BE2C (cell line): ENCODE measurements around the gene HHATL.

Experiments used
- DNase-seq: peaks from one replicate; pipeline ENCODE4 v3.0.0-alpha.2; 2020
- H3K27me3 ChIP-seq: fragments of 250-450 bp; sonication (Bioruptor Pico); 2 replicates; pipeline ENCODE4 v1.5.1; 2020; ENCODE audit warnings: mild to moderate bottlenecking
- H3K36me3 ChIP-seq: fragments of 250-450 bp; sonication (Bioruptor Pico); 2 replicates; pipeline ENCODE4 v1.5.1; 2020; ENCODE audit warnings: mild to moderate bottlenecking
- H3K4me1 ChIP-seq: fragments of 250-450 bp; sonication (Bioruptor Pico); 2 replicates; pipeline ENCODE4 v1.5.1; 2020
- H3K4me3 ChIP-seq: 2 replicates; pipeline ENCODE4 v1.5.1; 2011; ENCODE audit warnings: low read depth, low read length
- H3K9me3 ChIP-seq: fragments of 250-450 bp; sonication (Bioruptor Pico); 2 replicates; pipeline ENCODE4 v1.5.1; 2020
- TF ChIP-seq, protein P1 (sequence below): IDR thresholded peaks from 2 replicates; pipeline ENCODE4 v1.5.1; 2012; ENCODE audit warnings: mild to moderate bottlenecking, low read depth, low read length

The HHATL gene

DNA sequence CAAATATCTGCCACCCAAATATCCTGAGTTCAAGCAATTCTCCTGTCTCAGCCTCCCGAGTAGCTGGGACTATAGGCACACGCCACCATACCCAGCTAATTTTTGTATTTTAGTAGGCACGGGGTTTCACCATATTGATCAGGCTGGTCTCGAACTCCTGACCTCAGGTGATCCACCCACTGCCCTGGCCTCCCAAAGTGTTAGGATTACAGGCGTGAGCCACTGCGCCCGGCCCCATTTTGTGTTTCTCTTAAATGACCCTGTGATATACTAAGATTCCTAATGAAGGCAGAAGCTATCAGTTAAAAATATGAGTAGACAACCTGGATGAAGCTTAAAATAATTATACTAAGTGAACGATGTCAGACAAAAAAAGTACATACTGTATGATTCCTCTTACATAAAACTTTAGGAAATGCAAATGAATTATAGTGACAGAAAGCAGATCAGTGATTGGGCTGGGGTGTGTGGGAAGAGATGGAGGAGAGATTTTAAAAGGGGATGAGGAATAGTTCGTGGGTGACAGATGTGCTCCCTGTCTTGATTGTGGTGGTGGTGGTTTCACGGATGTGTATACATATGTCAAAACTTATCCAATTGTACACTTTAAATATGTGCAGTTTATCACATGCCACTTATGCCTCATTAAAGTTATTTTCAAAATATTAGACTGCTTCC lies 21.1 kb downstream of the HHATL start:
- H3K27me3 ChIP-seq = no peaks in the 10 kb centered on the region
- H3K4me1 ChIP-seq = no peaks in the 10 kb centered on the region
- H3K36me3 ChIP-seq = no peaks in the 10 kb centered on the region
- no peak for DNase-seq
- H3K9me3 ChIP-seq = no peaks in the 10 kb centered on the region
- no peak overlapping the region for H3K4me3 ChIP-seq
- TF ChIP-seq, protein P1, sequence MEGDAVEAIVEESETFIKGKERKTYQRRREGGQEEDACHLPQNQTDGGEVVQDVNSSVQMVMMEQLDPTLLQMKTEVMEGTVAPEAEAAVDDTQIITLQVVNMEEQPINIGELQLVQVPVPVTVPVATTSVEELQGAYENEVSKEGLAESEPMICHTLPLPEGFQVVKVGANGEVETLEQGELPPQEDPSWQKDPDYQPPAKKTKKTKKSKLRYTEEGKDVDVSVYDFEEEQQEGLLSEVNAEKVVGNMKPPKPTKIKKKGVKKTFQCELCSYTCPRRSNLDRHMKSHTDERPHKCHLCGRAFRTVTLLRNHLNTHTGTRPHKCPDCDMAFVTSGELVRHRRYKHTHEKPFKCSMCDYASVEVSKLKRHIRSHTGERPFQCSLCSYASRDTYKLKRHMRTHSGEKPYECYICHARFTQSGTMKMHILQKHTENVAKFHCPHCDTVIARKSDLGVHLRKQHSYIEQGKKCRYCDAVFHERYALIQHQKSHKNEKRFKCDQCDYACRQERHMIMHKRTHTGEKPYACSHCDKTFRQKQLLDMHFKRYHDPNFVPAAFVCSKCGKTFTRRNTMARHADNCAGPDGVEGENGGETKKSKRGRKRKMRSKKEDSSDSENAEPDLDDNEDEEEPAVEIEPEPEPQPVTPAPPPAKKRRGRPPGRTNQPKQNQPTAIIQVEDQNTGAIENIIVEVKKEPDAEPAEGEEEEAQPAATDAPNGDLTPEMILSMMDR = no peak

- Histone ChIP-seq H3K9me3 (no peaks in the 10 kb centered on the region), H3K4me1 (no peaks in the 10 kb centered on the region), H3K27me3 (no peaks in the 10 kb centered on the region), H3K36me3 (no peaks in the 10 kb centered on the region), H3K4me3 (no peak overlapping the region)
- no peak for DNase-seq
- TF ChIP-seq, protein P1 = no peak
Measured at GRCh38 chr3:42680806-42681205, 21.8 kb downstream of the HHATL start.

GRCh38 chr3:42680271-42680670 lies 22.3 kb downstream of the HHATL start:
- Histone ChIP-seq H3K4me1 (no peaks in the 10 kb centered on the region), H3K36me3 (no peaks in the 10 kb centered on the region), H3K4me3 (no peak overlapping the region), H3K9me3 (no peaks in the 10 kb centered on the region), H3K27me3 (no peaks in the 10 kb centered on the region)
- no peak for DNase-seq
- TF ChIP-seq, protein P1 = no peak

- no peak for DNase-seq
- Histone ChIP-seq H3K27me3 (no peaks in the 10 kb centered on the region), H3K9me3 (no peaks in the 10 kb centered on the region), H3K36me3 (no peaks in the 10 kb centered on the region), H3K4me1 (no peaks in the 10 kb centered on the region), H3K4me3 (no peak overlapping the region)
- TF ChIP-seq, protein P1 = no peak
Measured at GRCh38 chr3:42678447-42678846, 24.2 kb downstream of the HHATL start.

DNA sequence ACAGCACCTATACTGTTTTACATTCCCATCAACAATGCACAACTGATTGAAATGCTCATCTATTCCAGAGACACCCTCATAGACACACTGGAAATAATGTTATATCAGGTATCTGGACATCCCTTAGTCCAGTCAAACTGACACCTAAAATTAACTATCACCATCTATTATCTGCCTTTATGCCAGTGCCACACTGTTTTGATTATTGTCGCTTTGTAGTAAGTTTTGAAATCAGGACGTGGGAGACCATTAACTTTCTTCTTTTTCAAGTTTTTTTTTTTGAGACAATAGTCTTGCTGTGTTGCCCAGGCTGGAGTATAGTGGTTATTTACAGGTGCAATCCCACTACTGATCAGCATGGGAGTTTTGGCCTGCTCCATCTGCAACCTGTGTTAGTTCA lies 26.7 kb downstream of the HHATL start:
- TF ChIP-seq, protein P1 = no peak
- no peak for DNase-seq
- Histone ChIP-seq H3K4me1 (no peaks in the 10 kb centered on the region), H3K36me3 (no peaks in the 10 kb centered on the region), H3K27me3 (no peaks in the 10 kb centered on the region), H3K4me3 (no peak overlapping the region), H3K9me3 (no peaks in the 10 kb centered on the region)

- Histone ChIP-seq H3K27me3 (no peaks in the 10 kb centered on the region), H3K4me1 (no peaks in the 10 kb centered on the region), H3K9me3 (no peaks in the 10 kb centered on the region), H3K4me3 (no peak overlapping the region), H3K36me3 (no peaks in the 10 kb centered on the region)
- no peak for DNase-seq
- TF ChIP-seq, protein P1 = no peak
Measured at GRCh38 chr3:42674146-42674545, 28.5 kb downstream of the HHATL start.
